GM19035 (cell line): ENCODE measurements around the gene CCNJ.
"Not testable (repeated sequence)": the region's sequence is repeated elsewhere in the genome, so short reads cannot be mapped to it uniquely, and the experiment has no call there.

Experiments used
- ATAC-seq: cut with Tn5 transposase; IDR thresholded peaks from one replicate; pipeline ENCODE4 v1.9.1; 2021; ENCODE audit not compliant: unreplicated experiment

The CCNJ gene, protein sequence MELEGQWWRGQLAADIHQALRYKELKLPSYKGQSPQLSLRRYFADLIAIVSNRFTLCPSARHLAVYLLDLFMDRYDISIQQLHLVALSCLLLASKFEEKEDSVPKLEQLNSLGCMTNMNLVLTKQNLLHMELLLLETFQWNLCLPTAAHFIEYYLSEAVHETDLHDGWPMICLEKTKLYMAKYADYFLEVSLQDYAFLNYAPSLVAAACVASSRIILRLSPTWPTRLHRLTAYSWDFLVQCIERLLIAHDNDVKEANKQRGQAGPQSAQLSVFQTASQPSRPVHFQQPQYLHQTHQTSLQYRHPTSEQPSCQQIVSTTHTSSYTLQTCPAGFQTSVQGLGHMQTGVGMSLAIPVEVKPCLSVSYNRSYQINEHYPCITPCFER

DNA sequence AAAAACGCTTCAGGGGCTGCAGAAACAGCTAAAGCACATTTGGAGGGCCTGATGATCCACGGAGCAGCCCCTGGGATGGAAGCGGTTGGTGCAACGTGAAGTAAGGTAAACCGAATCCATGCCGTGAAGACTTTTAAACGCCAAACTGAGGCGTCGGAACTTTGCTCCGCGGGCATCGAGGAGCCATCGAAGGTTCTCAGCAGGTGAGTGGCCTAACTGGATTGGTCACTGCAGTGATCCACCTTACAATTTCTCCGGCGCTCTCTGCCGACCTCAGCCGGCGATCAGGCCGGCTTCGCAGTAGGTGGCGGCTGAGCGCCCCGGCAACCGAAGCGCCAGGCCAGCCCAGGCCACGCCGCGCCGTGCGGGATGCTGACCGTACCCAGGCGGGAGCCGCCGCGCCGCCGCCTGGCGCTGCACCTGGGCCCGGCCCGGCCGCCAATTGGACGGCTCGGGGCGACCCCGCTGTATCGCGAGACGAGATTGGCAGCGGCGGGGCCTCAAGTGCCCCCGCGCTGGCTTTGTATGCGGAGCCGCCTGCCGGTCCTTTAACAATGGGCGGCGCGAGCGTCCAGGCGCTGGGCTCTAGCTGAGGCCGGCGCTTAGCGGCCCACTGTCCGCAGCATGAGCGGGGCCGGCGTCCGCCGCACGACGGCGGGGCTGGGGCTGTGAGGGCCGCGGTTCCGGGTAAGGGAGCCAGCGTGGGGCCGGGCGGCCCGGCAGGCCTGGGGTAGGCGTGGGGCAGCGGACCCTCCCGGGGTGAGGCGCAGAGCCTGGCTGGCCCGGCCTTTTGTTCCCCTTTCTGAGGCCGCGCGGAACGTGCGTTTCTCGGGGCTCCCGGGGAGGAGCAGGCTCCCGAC, at the start of gene CCNJ:
CCNJ (plus strand) TSS at position 551 of the 860 bp plus-strand sequence. CDS start 811 bp downstream, outside the sequence.
- peak; percentile 84 for ATAC-seq

GRCh38 chr10:95994376-95994775, 49.0 kb upstream of the CCNJ start:
- not testable (repeated sequence) for ATAC-seq

GRCh38 chr10:95998255-95998784, 45.1 kb upstream of the CCNJ start:
- ATAC-seq, result no peak

DNA sequence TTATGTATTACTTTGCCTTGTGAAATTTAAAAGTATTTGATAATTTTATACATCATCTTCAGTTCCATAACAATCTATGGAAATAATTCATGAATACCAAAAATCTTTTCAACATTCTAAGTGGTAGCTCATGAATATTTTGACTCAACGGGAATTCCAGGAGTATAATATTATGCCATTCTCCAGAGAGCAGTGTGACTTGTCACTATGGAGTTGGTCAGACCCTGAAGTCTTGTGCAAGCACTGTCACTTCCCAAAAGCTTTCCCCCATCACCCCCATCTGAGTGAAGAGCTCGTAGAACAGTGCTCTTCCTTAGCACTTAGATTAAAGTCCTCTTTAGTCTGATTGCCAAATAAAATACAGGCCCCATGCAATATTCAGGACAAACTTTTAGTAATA, 29.4 kb upstream of the CCNJ start:
- no peak for ATAC-seq

- ATAC-seq, result no peak
Observed at GRCh38 chr10:96014473-96015102, 28.8 kb upstream of the CCNJ start.

GRCh38 chr10:96017191-96017687, 26.1 kb upstream of the CCNJ start:
- peak; percentile 62 for ATAC-seq

- ATAC-seq, result no peak
Observed at GRCh38 chr10:96021332-96021731, 22.1 kb upstream of the CCNJ start.

DNA sequence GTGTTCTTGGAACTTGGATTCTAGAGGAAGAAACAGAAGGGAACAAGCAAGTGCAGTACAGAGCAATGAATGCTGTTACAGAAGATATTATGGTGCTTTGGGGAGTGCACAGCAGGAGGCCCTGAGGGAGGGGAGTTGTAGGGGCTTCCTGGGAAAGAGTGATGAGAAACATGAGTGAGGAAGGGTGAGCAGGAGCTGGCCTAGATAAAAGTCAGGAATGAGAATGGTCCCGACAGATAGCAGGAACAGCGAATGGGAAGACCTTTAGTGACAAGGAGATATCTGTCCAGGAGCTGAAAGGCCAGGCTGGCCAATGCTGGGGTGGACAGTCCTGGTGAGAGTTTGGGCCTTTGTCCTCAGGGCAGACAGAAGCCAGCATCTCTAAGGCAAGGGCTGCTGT, 20.6 kb upstream of the CCNJ start:
- no peak for ATAC-seq

GRCh38 chr10:96023168-96023567, 20.2 kb upstream of the CCNJ start:
- ATAC-seq, result no peak

DNA sequence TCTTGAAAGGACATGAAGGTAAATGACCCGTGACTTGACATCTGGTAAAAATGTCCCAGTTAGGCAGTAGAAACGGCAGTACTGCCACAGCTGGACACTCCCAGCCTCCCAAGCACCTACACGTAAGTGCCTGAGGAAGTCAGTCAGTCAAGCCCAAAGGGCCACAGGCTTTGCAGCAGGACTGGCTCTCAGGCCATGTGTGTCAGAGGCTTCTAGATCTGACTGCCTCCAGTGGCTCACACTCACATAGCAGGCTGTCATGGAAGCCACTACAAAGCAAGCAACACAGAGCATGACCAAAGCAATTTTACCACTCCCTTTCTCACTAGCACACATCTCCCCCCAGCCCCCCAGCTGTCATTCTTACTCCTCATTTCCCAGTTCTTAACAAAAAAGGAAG, 17.8 kb upstream of the CCNJ start:
- no peak for ATAC-seq

- ATAC-seq, result no peak
Observed at GRCh38 chr10:96034625-96035024, 8.8 kb upstream of the CCNJ start.

DNA sequence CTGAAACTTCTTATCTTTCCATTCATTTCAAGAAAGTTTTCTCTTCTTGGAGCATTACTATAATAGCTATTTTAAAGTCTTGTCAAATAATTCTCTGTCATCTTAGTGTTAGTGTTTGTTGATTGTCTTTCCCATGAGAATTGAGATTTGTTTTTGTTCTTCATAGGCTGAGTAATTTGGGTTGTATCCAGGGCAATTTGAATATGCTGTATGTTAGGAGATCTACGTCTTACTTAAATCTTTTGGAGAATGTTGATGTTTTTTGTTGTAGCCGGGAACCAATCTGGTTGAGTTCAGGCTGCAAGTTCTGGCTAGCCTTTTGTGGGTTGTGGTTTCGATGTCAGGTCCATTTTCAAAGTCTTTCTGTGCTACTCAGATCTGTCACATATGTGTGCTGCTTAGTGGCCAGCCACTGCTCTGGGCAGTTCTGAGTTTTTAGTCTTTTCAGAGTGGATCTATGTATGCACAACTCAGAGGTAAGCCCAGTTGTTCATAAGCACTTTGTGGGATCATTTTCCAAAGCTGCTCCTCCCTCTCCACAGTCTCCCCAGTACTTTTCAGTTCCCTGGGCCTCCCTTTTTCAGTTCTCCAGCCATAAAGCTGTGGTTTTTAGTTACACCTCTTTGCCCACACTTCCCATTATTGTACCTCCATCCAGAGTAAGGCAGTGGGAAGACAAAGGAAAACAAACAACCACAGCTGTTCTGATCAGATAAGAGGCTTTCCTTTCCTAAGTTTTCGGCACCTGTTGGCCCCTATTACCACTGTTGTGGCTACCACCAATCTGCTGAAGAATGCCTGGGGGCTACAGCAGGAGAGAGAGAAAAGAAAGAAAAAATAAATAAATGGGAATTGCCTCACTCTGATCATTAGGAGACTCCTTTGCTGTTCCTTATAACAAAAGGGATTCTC, 4.7 kb upstream of the CCNJ start:
- no peak for ATAC-seq

DNA sequence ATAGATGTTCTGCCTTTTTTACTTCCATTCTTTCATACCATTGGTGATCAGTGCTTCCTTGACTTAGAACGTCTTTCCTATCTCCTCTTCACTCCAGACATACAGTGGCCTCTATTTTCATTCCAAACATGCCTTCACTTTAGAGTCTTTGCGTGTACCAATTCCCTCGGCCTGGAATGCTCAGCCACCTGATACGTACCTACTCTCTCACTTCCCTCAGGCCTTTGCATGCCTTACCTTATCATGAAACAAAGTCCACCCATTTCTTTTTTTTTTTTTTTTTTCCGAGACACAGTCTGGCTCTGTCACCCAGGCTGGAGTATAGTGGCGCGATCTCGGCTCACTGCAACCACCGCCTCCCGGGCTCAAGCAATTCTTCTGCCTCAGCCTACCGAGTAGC, 2.2 kb upstream of the CCNJ start:
- ATAC-seq, result no peak

- ATAC-seq, result peak; percentile 42
Observed at GRCh38 chr10:96043893-96044715, 721 bp downstream of the CCNJ start.

DNA sequence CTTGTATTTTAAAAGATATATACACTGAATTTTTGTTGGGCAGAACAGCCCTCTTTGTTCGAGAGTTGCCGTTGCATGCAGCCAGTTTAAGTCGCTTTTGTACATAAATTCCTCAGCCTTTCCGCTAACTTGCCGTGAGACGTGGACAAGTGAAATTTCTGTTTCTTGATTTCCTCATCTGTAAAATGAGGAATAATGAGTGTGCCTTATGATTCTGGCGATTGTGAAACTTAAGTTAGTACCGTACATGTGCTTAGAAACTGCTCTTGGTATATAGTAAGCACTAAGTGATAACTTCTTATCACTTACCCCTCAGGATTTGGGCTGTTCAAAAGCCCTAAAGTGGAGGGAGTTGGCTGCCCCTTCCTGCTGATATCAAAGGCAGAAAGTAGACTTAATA, 1.4 kb downstream of the CCNJ start:
- ATAC-seq, result no peak

DNA sequence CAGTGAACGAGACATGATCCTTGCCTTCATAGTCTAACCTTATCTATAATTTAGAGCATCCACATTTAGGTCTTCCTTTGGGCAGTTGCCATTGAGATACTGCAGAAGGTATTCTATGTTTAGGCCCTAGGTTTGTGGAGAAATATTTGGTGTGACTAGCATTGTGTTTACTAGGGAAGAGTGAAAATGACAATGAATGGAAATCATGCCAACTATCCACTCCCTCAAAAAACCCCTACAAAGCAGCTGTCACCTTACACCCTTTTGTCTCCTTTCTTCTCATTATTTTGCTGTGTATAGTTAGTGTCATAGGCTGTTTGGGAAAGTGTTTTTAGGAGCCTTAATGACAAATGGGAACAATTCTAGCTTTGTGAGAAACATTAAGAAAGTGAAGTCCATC, 3.2 kb downstream of the CCNJ start:
- ATAC-seq, result no peak

DNA sequence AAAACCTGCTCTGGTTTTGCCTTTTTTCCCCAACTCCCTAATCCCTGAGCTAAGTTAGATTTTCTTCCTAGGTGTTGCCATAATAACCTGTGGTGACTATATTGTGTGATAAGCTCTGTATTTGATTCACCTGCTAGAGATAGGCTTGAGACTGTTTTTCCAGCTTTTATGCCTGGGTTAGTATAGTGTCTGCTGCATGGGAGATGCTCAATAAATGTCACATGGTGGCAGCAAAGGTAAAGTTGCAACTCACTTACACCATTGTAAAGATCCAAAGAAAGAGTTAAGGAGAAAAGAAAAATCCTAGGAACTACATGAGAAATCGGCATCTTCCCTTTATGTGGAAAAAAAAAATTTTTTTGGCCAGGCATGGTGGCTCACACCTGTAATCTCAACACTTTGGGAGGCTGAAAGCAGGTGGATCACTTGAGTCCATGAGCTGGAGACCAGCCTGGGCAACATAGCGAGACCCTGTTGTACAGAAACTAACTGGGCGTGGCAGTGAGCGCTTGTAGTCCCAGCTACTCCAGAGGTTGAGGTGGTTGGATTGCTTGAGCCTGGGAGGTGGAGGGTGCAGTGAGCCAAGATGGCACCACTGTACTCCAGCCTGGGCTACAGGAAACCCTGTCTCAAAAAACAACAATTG, 3.7 kb downstream of the CCNJ start:
- no peak for ATAC-seq

GRCh38 chr10:96047925-96048324, 4.5 kb downstream of the CCNJ start:
- not testable (repeated sequence) for ATAC-seq

GRCh38 chr10:96049340-96049739, 6.0 kb downstream of the CCNJ start:
- ATAC-seq, result no peak
